Adrenal gland (tissue), 12 donors: ENCODE results near the gene PPOX. TPM values are rescaled to one million over a fixed set of nuclear protein-coding genes. Genes with fewer than 3 reads are reported as not detected.

Source experiments
- DNase-seq, 7 donors: peaks; one replicate each; pipeline ENCODE4 v3.0.0-alpha.2; 2019 to 2020
- H3K27ac ChIP-seq, 5 donors: fragments of 200-600 bp; sonication (generic) in 4 of 5; 1 replicate in 3 of 5; 2 replicates in 2 of 5; pipeline versions ENCODE4 v1.5.1 to v1.8.0; 2016 to 2020; ENCODE audit warnings: mild to moderate bottlenecking in 1 of 5
- H3K27me3 ChIP-seq: fragments of 200-600 bp; 2 replicates; pipeline ENCODE4 v1.8.0; 2021
- H3K36me3 ChIP-seq, 2 donors: fragments of 200-600 bp; replicated peaks in 1 of 2; 1 replicate in 1 of 2; 2 replicates in 1 of 2; pipeline versions ENCODE4 v1.5.1 to v1.8.0; 2018 to 2022
- H3K4me1 ChIP-seq, 2 donors: fragments of 200-600 bp; replicated peaks in 1 of 2; 1 replicate in 1 of 2; 2 replicates in 1 of 2; pipeline versions ENCODE4 v1.5.1 to v1.8.0; 2018 to 2021
- H3K4me3 ChIP-seq, 4 donors: fragments of 200-600 bp; sonication (generic) in 3 of 4; one replicate each; pipeline ENCODE4 v1.5.1; 2016 to 2018
- H3K9me3 ChIP-seq, 3 donors: fragments of 200-600 bp; sonication (generic) in 1 of 3; replicated peaks in 1 of 3; 1 replicate in 2 of 3; 2 replicates in 1 of 3; pipeline versions ENCODE4 v1.5.1 to v1.8.0; 2016 to 2021
- CTCF ChIP-seq, 6 experiments: fragments of 450-650 bp in 4 of 6; fragments of 200-600 bp in 2 of 6; sonication (generic) in 1 of 6; IDR thresholded peaks; 1 replicate in 5 of 6; 2 replicates in 1 of 6; pipeline versions ENCODE4 v1.5.1 to v1.8.0; 2016 to 2021; ENCODE audit warnings: antibody characterized with exemption in 6 of 6, mild to moderate bottlenecking in 2 of 6, moderate library complexity in 1 of 6
- POLR2A ChIP-seq, 2 donors: fragments of 450-650 bp; IDR thresholded peaks; one replicate each; pipeline ENCODE4 v1.6.1; 2017; ENCODE audit warnings: antibody characterized with exemption in 2 of 2, mild to moderate bottlenecking in 2 of 2, moderate library complexity in 1 of 2
- WGBS, 4 donors: extraction: QIAGEN DNeasy Blood & Tissue Kit in 2 of 4; methylation state at CpG; one replicate each; pipeline versions ENCODE4 v1.1.5 to v1.1.7; 2013 to 2017; 5-methylcytosine and 5-hydroxymethylcytosine counted together
- intact Hi-C, 2 donors: fragments of 100-400 bp; cut with DNase I; formaldehyde crosslinking; loops; one replicate each; pipeline versions ENCODE4 v1.14.1 to v1.15.0; 2022 to 2023
- polyA plus RNA-seq, 3 donors: library from polyadenylated mRNA; stranded (reverse); fragments of 200-250 nt in 2 of 3; fragments of 350-450 nt in 1 of 3; fragmentation: Illumina TruSeq in 1 of 3; extraction: RNeasy Lipid Tissue Mini Kit (QIAGEN cat#74804) in 1 of 3; gene quantifications; one replicate each; pipeline ENCODE4 v1.2.3, GENCODE V29; 2013 to 2014
- total RNA-seq, 9 donors: library from RNA; depleted of rRNA in 4 of 9; stranded (reverse); fragments of >200 nt in 4 of 9; fragments of 120-200 nt in 1 of 9; fragmentation: NEBNext Ultra II Directional in 1 of 9; extraction: Animal tissue kit (Norgen Biotek cat#: 25700) in 1 of 9; gene quantifications; one replicate each; pipeline versions ENCODE4 v1.1.0 to v1.2.4, GENCODE V29; 2013 to 2023
- donor health status: healthy with polysubstance abuse.
- donor health status: Bipolar disorder and iron deficiency.
- donor health status: DM: yes; HTN: yes; CAD: no.
- donor health status: DM: no; HTN: no; CAD: no.
- donor health status: DM: no; HTN: no; CAD: no.
- donor health status: DM: yes; HTN: yes; CAD: no.

PPOX gene
- total and polyA plus RNA-seq, 12 donors, result 13.2 to 268 (median 39.0) TPM

- Histone ChIP-seq H3K4me3 (no peak overlapping the region), H3K4me1 (peaks cover 35 to 75% of the 10 kb centered on the region in 2 donors), H3K27me3 (no peaks in the 10 kb centered on the region), H3K27ac (peak overlapping the region; percentile 86 to 99 (median 93)), H3K36me3 (peaks cover 0 to 20% of the 10 kb centered on the region in 2 donors), H3K9me3 (no peaks in the 10 kb centered on the region)
- intact Hi-C loops, result no loop called here
- peak in 1 of 7 donors; percentile 19 for DNase-seq
- TF ChIP-seq POLR2A (IDR thresholded peaks at IDR 0.05) (no peak), CTCF (IDR thresholded peaks at IDR 0.05) (no peak)
- WGBS, 4 donors, result 58 to 70% (median 60%) methylated on average over 5 of the region's 5 CpGs
These were observed 34.3 kb downstream of the PPOX start for GRCh38 chr1:161200421-161200991.

- DNase-seq, result peak in 6 of 7 donors; percentile 68 to 86 (median 72)
- 36 to 50% (median 44%) methylated on average over 12 to 13 of the region's 13 CpGs for WGBS, 4 donors
- Histone ChIP-seq H3K4me3 (peak overlapping the region in 2 of 4 donors; percentile 68 to 78), H3K36me3 (peaks cover 0 to 23% of the 10 kb centered on the region in 2 donors), H3K27ac (peak overlapping the region; percentile 86 to 99 (median 93)), H3K4me1 (peaks cover 42 to 80% of the 10 kb centered on the region in 2 donors), H3K27me3 (no peaks in the 10 kb centered on the region), H3K9me3 (no peaks in the 10 kb centered on the region)
- no peak for TF ChIP-seq POLR2A (IDR thresholded peaks at IDR 0.05)
- no peak for TF ChIP-seq CTCF (IDR thresholded peaks at IDR 0.05)
- intact Hi-C loops, result no loop called here
These were observed 35.0 kb downstream of the PPOX start for GRCh38 chr1:161200992-161201835.

GRCh38 chr1:161201836-161202712 lies 35.8 kb downstream of the PPOX start, which contains the start of gene NDUFS2:
TSS of gene NDUFS2 (plus strand) at chr1:161202367. CDS start at chr1:161202386, 19 bp downstream.
- Histone ChIP-seq H3K27me3 (no peaks in the 10 kb centered on the region), H3K27ac (peak within 1 kb of the TSS; percentile 86 to 99 (median 93)), H3K36me3 (peaks cover 0 to 32% of the 10 kb centered on the region in 2 donors), H3K4me3 (peak within 1 kb of the TSS; percentile 52 to 83 (median 73)), H3K4me1 (peaks cover 51 to 81% of the 10 kb centered on the region in 2 donors), H3K9me3 (no peaks in the 10 kb centered on the region)
- 2 to 8% (median 2%) methylated on average over 20 to 53 of the region's 53 CpGs for WGBS, 4 donors
- intact Hi-C loops, result no loop called here
- peak; percentile 96 to 100 (median 99) for DNase-seq
- TF ChIP-seq CTCF (IDR thresholded peaks at IDR 0.05) (peak in 1 of 6 experiments; percentile 3), POLR2A (IDR thresholded peaks at IDR 0.05) (peak; percentile 51 to 88)
